HCT116 (cell line): ENCODE results near the gene SRRM1. TPM values are rescaled to one million over a fixed set of nuclear protein-coding genes. Genes with fewer than 3 reads are reported as not detected.

ENCODE experiments used
- ATAC-seq: fragments of 200-7000 bp; cut with Tn5 transposase; 2 replicates; pipeline ENCODE4 v1.9.1; 2020; ENCODE audit warnings: mild to moderate bottlenecking, moderate library complexity
- BruUV-seq: library from RNA; stranded (reverse); fragments of 400-500 nt; replicated peaks from 2 replicates; lab custom pipeline; 2021; lab: Mats Ljungman, UMichigan
- CTCF ChIA-PET: fragments of 300-600 bp; sonication (Branson Sonifier 250); formaldehyde crosslinking; loops from one replicate; lab custom pipeline; 2021; ENCODE audit warnings: antibody characterized with exemption; lab: Charles Lee
- POLR2A ChIA-PET: fragments of 300-600, 350-600 bp; sonication (Branson Sonifier 250); formaldehyde crosslinking; loops from one replicate; lab custom pipeline; 2021; ENCODE audit warnings: antibody characterized with exemption; lab: Charles Lee
- RAD21 ChIA-PET, 2 experiments: fragments of 300-600 bp; sonication (Branson Sonifier 250); formaldehyde crosslinking; loops; one replicate each; lab custom pipeline; 2023; ENCODE audit warnings: low total read pairs in 2 of 2; ENCODE audit not compliant: uncharacterized antibody in 2 of 2, unreplicated experiment in 2 of 2, low non-redundant PET in 1 of 2; lab: Charles Lee
- DNase-seq: peaks from one replicate; pipeline ENCODE4 v3.0.0-alpha.2; 2010; ENCODE audit warnings: low read depth, low spot score
- H2AFZ ChIP-seq: fragments of 200-600 bp; shearing (Covaris generic), sonication (generic); 2 replicates; pipeline ENCODE4 v1.6.1; 2017; ENCODE audit warnings: low read depth, mixed run types, mixed read lengths, antibody characterized with exemption, low read length; ENCODE audit not compliant: poor library complexity, severe bottlenecking
- H3K27ac ChIP-seq: 2 replicates; pipeline ENCODE4 v1.5.1; 2012; ENCODE audit warnings: low read depth, low read length
- H3K27me3 ChIP-seq: fragments of 200-600 bp; sonication (generic); 2 replicates; pipeline ENCODE4 v1.6.1; 2016; ENCODE audit warnings: mixed run types, low read length, mixed read lengths; ENCODE audit not compliant: insufficient read depth
- H3K36me3 ChIP-seq, 2 experiments: fragments of 200-500 bp in 1 of 2; fragments of 200-600 bp in 1 of 2; sonication (Bioruptor generic) in 1 of 2; sonication (generic) in 1 of 2; 2 replicates each; pipeline versions ENCODE4 v1.5.1 to v1.6.1; 2014 to 2016; ENCODE audit warnings: low read length in 2 of 2, inconsistent platforms in 1 of 2, mixed read lengths in 1 of 2, mixed run types in 1 of 2; ENCODE audit not compliant: insufficient read depth in 2 of 2, control insufficient read depth in 1 of 2
- H3K4me1 ChIP-seq, 2 experiments: fragments of 200-600 bp in 1 of 2; sonication (generic) in 1 of 2; 2 replicates each; pipeline versions ENCODE4 v1.5.1 to v1.6.1; 2012 to 2017; ENCODE audit warnings: low read length in 2 of 2, inconsistent platforms in 1 of 2, mild to moderate bottlenecking in 1 of 2, mixed read lengths in 1 of 2, mixed run types in 1 of 2, moderate library complexity in 1 of 2; ENCODE audit not compliant: insufficient read depth in 2 of 2, control insufficient read depth in 1 of 2
- H3K4me2 ChIP-seq: fragments of 200-600 bp; sonication (generic); 2 replicates; pipeline ENCODE4 v1.6.1; 2017; ENCODE audit warnings: mixed run types, low read length, mixed read lengths
- H3K4me3 ChIP-seq, 2 experiments: fragments of 200-600 bp in 1 of 2; sonication (generic) in 1 of 2; replicated peaks in 1 of 2; 2 replicates each; pipeline ENCODE4 v1.5.1; 2011 to 2016; ENCODE audit warnings: low read length in 2 of 2, control low read depth in 1 of 2, low read depth in 1 of 2, mild to moderate bottlenecking in 1 of 2, mixed read lengths in 1 of 2, mixed run types in 1 of 2
- H3K79me2 ChIP-seq: fragments of 200-600 bp; sonication (generic); 2 replicates; pipeline ENCODE4 v1.6.1; 2017; ENCODE audit warnings: mild to moderate bottlenecking, mixed run types, low read length, moderate library complexity, mixed read lengths; ENCODE audit not compliant: insufficient read depth
- H3K9ac ChIP-seq: fragments of 200-600 bp; sonication (generic); 2 replicates; pipeline ENCODE4 v1.6.1; 2016; ENCODE audit warnings: low read length, mixed read lengths
- H3K9me2 ChIP-seq: fragments of 200-600 bp; sonication (generic), shearing (Covaris generic); 2 replicates; pipeline ENCODE4 v1.6.1; 2017; ENCODE audit warnings: mixed run types, mild to moderate bottlenecking, moderate library complexity; ENCODE audit not compliant: insufficient read depth
- H3K9me3 ChIP-seq, 2 experiments: fragments of 200-500 bp in 1 of 2; fragments of 200-600 bp in 1 of 2; sonication (Bioruptor generic) in 1 of 2; sonication (generic) in 1 of 2; 2 replicates each; pipeline ENCODE4 v1.6.1; 2014 to 2017; ENCODE audit warnings: low read length in 2 of 2, mixed read lengths in 2 of 2, inconsistent platforms in 1 of 2, low read depth in 1 of 2, mild to moderate bottlenecking in 1 of 2, mixed run types in 1 of 2, moderate library complexity in 1 of 2; ENCODE audit not compliant: control insufficient read depth in 1 of 2, insufficient read depth in 1 of 2
- H4K20me1 ChIP-seq: fragments of 200-600 bp; sonication (generic), shearing (Covaris generic); 2 replicates; pipeline ENCODE4 v1.6.1; 2017; ENCODE audit warnings: mixed run types, mild to moderate bottlenecking, moderate library complexity; ENCODE audit not compliant: insufficient read depth
- CBX3 ChIP-seq: IDR thresholded peaks from 2 replicates; pipeline ENCODE4 v1.6.1; 2012; ENCODE audit warnings: low read depth
- CTCF ChIP-seq, 3 experiments: fragments of 200-600 bp in 1 of 3; sonication (generic) in 1 of 3; IDR thresholded peaks in 2 of 3; conservative IDR thresholded peaks in 1 of 3; 2 replicates each; pipeline ENCODE4 v1.5.1; 2012 to 2017; ENCODE audit warnings: low read depth in 2 of 3, low read length in 2 of 3, antibody characterized with exemption in 1 of 3, borderline replicate concordance in 1 of 3, control low read depth in 1 of 3, mild to moderate bottlenecking in 1 of 3, mixed read lengths in 1 of 3, mixed run types in 1 of 3, moderate library complexity in 1 of 3; ENCODE audit not compliant: insufficient read depth in 1 of 3
- EGR1 ChIP-seq: IDR thresholded peaks from 2 replicates; pipeline ENCODE4 v1.6.1; 2012; ENCODE audit warnings: low read depth
- ELF1 ChIP-seq: IDR thresholded peaks from 2 replicates; pipeline ENCODE4 v1.6.1; 2012; ENCODE audit warnings: low read depth, borderline replicate concordance
- EZH2 ChIP-seq: fragments of 200-600 bp; sonication (generic); IDR thresholded peaks from 2 replicates; pipeline ENCODE4 v1.6.1; 2017; ENCODE audit warnings: antibody characterized with exemption, mixed run types
- EZH2phosphoT487 ChIP-seq: fragments of 200-600 bp; IDR thresholded peaks from 2 replicates; pipeline ENCODE4 v1.6.1; 2018; ENCODE audit warnings: antibody characterized with exemption, borderline replicate concordance
- FOSL1 ChIP-seq: IDR thresholded peaks from 2 replicates; pipeline ENCODE4 v1.6.1; 2012; ENCODE audit warnings: low read depth
- JUND ChIP-seq: IDR thresholded peaks from 2 replicates; pipeline ENCODE4 v1.6.1; 2012
- MAX ChIP-seq: IDR thresholded peaks from 2 replicates; pipeline ENCODE4 v1.6.1; 2012
- POLR2A ChIP-seq: IDR thresholded peaks from 2 replicates; pipeline ENCODE4 v1.7.0; 2011; ENCODE audit warnings: borderline replicate concordance; ENCODE audit not compliant: insufficient read depth, insufficient read length; ENCODE audit errors: extremely low read depth
- POLR2AphosphoS5 ChIP-seq: IDR thresholded peaks from 2 replicates; pipeline ENCODE4 v1.6.1; 2011; ENCODE audit warnings: mild to moderate bottlenecking, low read depth, low read length, moderate library complexity
- SIN3A ChIP-seq: IDR thresholded peaks from 2 replicates; pipeline ENCODE4 v1.6.1; 2012; ENCODE audit warnings: low read depth
- SP1 ChIP-seq: IDR thresholded peaks from 2 replicates; pipeline ENCODE4 v1.6.1; 2012; ENCODE audit warnings: low read depth
- SRF ChIP-seq: IDR thresholded peaks from 2 replicates; pipeline ENCODE4 v1.6.1; 2012; ENCODE audit warnings: low read depth
- ZBTB33 ChIP-seq: IDR thresholded peaks from 2 replicates; pipeline ENCODE4 v1.6.1; 2011; ENCODE audit warnings: mild to moderate bottlenecking, low read length, moderate library complexity; ENCODE audit not compliant: insufficient replicate concordance; ENCODE audit errors: extremely low read depth
- ZFX ChIP-seq: fragments of 450-650 bp; IDR thresholded peaks from 2 replicates; pipeline ENCODE4 v1.6.1; 2017
- ZNF274 ChIP-seq: fragments of 200-500 bp; sonication (Bioruptor generic); IDR thresholded peaks from 2 replicates; pipeline ENCODE4 v1.6.1; 2014; ENCODE audit warnings: mild to moderate bottlenecking, low read depth, low read length, inconsistent platforms
- intact Hi-C: fragments of 100-400 bp; cut with micrococcal nuclease; formaldehyde crosslinking; loops from 2 replicates; pipeline ENCODE4 v1.10.0; 2022
- total RNA-seq: library from RNA; stranded (reverse); gene quantifications from one replicate; pipeline ENCODE4 v1.2.1, GENCODE V29; 2021; ENCODE audit not compliant: unreplicated experiment

Gene SRRM1
- total RNA-seq, 1 experiment from 2014 or later: 184 TPM

GRCh38 chr1:24654010-24654409 lies 10.9 kb downstream of the SRRM1 start:
- H3K27me3 ChIP-seq: no peaks in the 10 kb centered on the region
- no TSS peak for BruUV-seq
- no peak overlapping the region for H3K4me2 ChIP-seq
- H3K9me3 ChIP-seq: no peaks in the 10 kb centered on the region
- peaks cover 83 to 90% of the 10 kb centered on the region in 2 experiments for H3K36me3 ChIP-seq
- CTCF ChIA-PET: interaction anchor here (1.1 to 1.8 kb wide), 3 partner anchors 34 to 238 kb away, joined by 3 to 5 read pairs (median 4); partner anchors contain the start of gene NIPAL3
- H3K9ac ChIP-seq: no peak overlapping the region
- H3K27ac ChIP-seq: no peak overlapping the region
- intact Hi-C loops: no loop called here
- no peak for DNase-seq
- H3K79me2 ChIP-seq: peaks cover 97% of the 10 kb centered on the region
- H3K9me2 ChIP-seq: no peaks in the 10 kb centered on the region
- RAD21 ChIA-PET: no interaction called here
- no peak overlapping the region for H3K4me3 ChIP-seq
- POLR2A ChIA-PET: no interaction called here
- H2AFZ ChIP-seq: no peak overlapping the region
- ATAC-seq: no peak
- no peaks in the 10 kb centered on the region for H3K4me1 ChIP-seq
- H4K20me1 ChIP-seq: peaks cover 4% of the 10 kb centered on the region; the same call in 1 of the 2 replicates
- TF ChIP-seq JUND: no peak
- no peak for TF ChIP-seq MAX
- no peak for TF ChIP-seq ELF1
- no peak for TF ChIP-seq POLR2A

- TF ChIP-seq ZBTB33 (no peak), ZFX (no peak), CBX3 (no peak), JUND (no peak), ZNF274 (no peak), POLR2AphosphoS5 (no peak), EZH2phosphoT487 (no peak), MAX (no peak), CTCF (IDR thresholded peaks at IDR 0.05 in 2 of 3, conservative IDR thresholded peaks at IDR 0.05 in 1 of 3; ENCODE audit: borderline replicate concordance in 1 of 3, insufficient read depth in 1 of 3, low read depth in 2 of 3, low read length in 2 of 3) (no peak), FOSL1 (no peak), SRF (no peak), SP1 (no peak), EGR1 (no peak), POLR2A (no peak), SIN3A (no peak), EZH2 (no peak)
- Histone ChIP-seq H3K9ac (no peak overlapping the region), H3K36me3 (peaks cover 81% of the 10 kb centered on the region in 2 experiments), H3K4me2 (no peak overlapping the region), H3K79me2 (peaks cover 97% of the 10 kb centered on the region), H3K9me2 (no peaks in the 10 kb centered on the region), H3K4me3 (no peak overlapping the region), H2AFZ (no peak overlapping the region), H3K27ac (no peak overlapping the region), H3K27me3 (no peaks in the 10 kb centered on the region), H3K4me1 (no peaks in the 10 kb centered on the region), H3K9me3 (no peaks in the 10 kb centered on the region), H4K20me1 (peaks cover 8% of the 10 kb centered on the region; the same call in 1 of the 2 replicates)
- CTCF ChIA-PET: interaction anchor here (2.2 kb wide), 1 partner anchor 179 kb away, joined by 8 read pairs; no protein-coding TSS in a partner anchor
- RAD21 ChIA-PET: no interaction called here
- intact Hi-C loops: no loop called here
- DNase-seq (no peak), ATAC-seq (no peak)
- no TSS peak for BruUV-seq
- POLR2A ChIA-PET: no interaction called here
These were observed 12.9 kb downstream of the SRRM1 start for GRCh38 chr1:24656046-24656445.
